GM21619 (cell line): ENCODE data around the gene TPRG1L.
A peak's percentile ranks its signal among the peaks of the same experiment; 100 is the strongest.

Experiments
- ATAC-seq: cut with Tn5 transposase; IDR thresholded peaks from one replicate; pipeline ENCODE4 v1.9.1; 2021; ENCODE audit not compliant: unreplicated experiment

The TPRG1L gene

GRCh38 chr1:3641816-3642215 is 17.0 kb downstream of the TPRG1L start:
- ATAC-seq: no peak

- ATAC-seq: no peak
These were observed 18.3 kb downstream of the TPRG1L start for GRCh38 chr1:3642919-3643675.

GRCh38 chr1:3644273-3644672 is 19.5 kb downstream of the TPRG1L start:
- no peak for ATAC-seq

GRCh38 chr1:3645247-3645646 is 20.4 kb downstream of the TPRG1L start:
- no peak for ATAC-seq

GRCh38 chr1:3645666-3646355 is 21.0 kb downstream of the TPRG1L start:
- ATAC-seq: no peak

GRCh38 chr1:3646596-3646995 is 21.8 kb downstream of the TPRG1L start:
- ATAC-seq: no peak

GRCh38 chr1:3649342-3650247 is 24.8 kb downstream of the TPRG1L start, which contains the start of gene WRAP73:
Gene WRAP73, minus strand, starts transcription at chr1:3650103. Its CDS starts 104 bp downstream, at chr1:3649999.
- ATAC-seq: peak; percentile 85

GRCh38 chr1:3650248-3651025 is 25.6 kb downstream of the TPRG1L start:
- ATAC-seq: no peak

- no peak for ATAC-seq
These were observed 26.5 kb downstream of the TPRG1L start for GRCh38 chr1:3651026-3651929.

GRCh38 chr1:3651930-3652547 is 27.2 kb downstream of the TPRG1L start, which contains the start of gene TP73:
Gene TP73, plus strand, starts transcription at chr1:3652516. Its CDS starts 29,850 bp downstream, at chr1:3682366.
- no peak for ATAC-seq

- no peak for ATAC-seq
These were observed 27.9 kb downstream of the TPRG1L start for GRCh38 chr1:3652548-3653285.

GRCh38 chr1:3653286-3653618 is 28.4 kb downstream of the TPRG1L start:
- ATAC-seq: no peak

- ATAC-seq: no peak
These were observed 29.9 kb downstream of the TPRG1L start for GRCh38 chr1:3654549-3655281.

GRCh38 chr1:3656450-3657095 is 31.8 kb downstream of the TPRG1L start:
- peak; percentile 66 for ATAC-seq

- ATAC-seq: peak; percentile 10
These were observed 32.3 kb downstream of the TPRG1L start for GRCh38 chr1:3657096-3657475.

GRCh38 chr1:3657578-3658230 is 32.9 kb downstream of the TPRG1L start:
- no peak for ATAC-seq

- no peak for ATAC-seq
These were observed 33.4 kb downstream of the TPRG1L start for GRCh38 chr1:3658231-3658615.
